Measurements from ENCODE around the gene MCF2L. TPM values are rescaled to one million over a fixed set of nuclear protein-coding genes. Genes with fewer than 3 reads are reported as not detected.
"Not testable (repeated sequence)": the region's sequence is repeated elsewhere in the genome, so short reads cannot be mapped to it uniquely, and the experiment has no call there.

Gene MCF2L
- total RNA-seq, 2 experiments from 2014 or later = 1.6 to 2.8 TPM

DNA sequence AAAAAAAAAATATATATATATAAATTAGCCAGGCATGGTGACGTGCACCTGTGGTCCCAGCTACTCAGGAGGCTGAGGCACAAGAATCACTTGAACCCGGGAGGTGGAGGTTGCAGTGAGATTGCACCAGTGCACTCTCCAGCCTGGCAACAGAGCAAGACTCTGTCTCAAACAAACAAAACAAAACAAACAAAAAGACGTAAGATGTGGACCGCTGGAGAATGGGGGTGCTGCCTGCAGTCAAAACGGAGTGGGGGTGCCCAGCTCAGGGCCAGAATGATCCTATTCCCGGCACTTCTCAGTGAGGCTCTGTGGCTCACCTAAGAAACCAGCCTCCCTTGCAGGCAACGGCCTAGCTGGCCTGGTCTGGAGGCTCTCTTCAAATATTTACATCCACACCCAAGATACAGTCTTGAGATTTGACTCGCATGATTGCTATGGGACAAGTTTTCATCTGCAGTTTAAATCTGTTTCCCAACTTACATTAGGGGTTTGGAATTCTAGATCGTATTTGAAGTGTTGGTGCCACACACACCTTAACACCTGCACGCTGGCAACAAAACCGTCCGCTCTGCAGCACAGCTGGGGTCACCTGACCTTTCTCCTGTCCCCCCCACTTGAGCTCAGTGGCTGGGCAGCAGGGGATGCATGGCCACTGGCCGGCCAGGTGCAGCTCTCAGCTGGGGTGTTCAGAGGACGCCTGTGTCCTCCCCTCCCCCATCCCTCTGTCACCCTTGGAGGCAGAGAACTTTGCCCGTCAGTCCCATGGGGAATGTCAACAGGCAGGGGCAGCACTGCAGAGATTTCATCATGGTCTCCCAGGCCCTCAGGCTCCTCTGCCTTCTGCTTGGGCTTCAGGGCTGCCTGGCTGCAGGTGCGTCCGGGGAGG lies 136.3 kb downstream of the MCF2L start, which contains the start of gene F7:
TSS of gene F7 (plus strand) at position 760 of the 889 bp plus-strand sequence. CDS start at position 811, 51 bp downstream.
- Mint-ChIP-seq H3K36me3 (peaks cover 3% of the 10 kb centered on the region), H3K27me3 (peaks cover 4% of the 10 kb centered on the region), H3K4me1 (no peaks in the 10 kb centered on the region), H3K9me3 (ENCODE audit: low read depth) (no peaks in the 10 kb centered on the region), H3K4me3 (no peak within 1 kb of the TSS), H3K27ac (no peak within 1 kb of the TSS)
- CTCF ChIA-PET = no interaction called here
- DNase-seq = no peak
- no peak for ATAC-seq

DNA sequence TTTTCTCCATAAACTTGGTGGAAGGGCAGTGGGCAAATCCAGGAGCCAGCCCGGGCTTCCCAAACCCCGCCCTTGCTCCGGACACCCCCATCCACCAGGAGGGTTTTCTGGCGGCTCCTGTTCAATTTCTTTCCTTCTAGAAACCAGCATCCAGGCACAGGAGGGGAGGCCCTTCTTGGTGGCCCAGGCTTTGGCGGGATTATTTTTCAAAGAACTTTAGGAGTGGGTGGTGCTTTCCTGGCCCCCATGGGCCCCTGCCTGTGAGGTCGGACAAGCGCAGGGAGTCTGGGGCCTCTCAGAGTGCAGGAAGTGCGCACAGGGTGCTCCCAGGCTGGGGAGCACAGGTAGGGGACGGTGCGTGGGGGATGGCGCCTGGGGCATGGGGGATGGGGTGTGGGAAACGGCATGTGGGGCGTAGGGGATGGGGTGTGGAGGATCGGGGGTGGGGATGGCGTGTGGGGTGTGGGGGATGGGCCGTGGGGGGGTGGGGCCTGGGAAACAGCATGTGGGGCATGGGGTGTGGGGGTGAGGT lies 137.0 kb downstream of the MCF2L start:
- Mint-ChIP-seq H3K27me3 (peaks cover 6% of the 10 kb centered on the region), H3K4me1 (no peaks in the 10 kb centered on the region), H3K36me3 (peaks cover 3% of the 10 kb centered on the region), H3K4me3 (no peak overlapping the region), H3K9me3 (ENCODE audit: low read depth) (no peaks in the 10 kb centered on the region), H3K27ac (no peak overlapping the region)
- ATAC-seq (no peak), DNase-seq (no peak)
- CTCF ChIA-PET = no interaction called here

DNA sequence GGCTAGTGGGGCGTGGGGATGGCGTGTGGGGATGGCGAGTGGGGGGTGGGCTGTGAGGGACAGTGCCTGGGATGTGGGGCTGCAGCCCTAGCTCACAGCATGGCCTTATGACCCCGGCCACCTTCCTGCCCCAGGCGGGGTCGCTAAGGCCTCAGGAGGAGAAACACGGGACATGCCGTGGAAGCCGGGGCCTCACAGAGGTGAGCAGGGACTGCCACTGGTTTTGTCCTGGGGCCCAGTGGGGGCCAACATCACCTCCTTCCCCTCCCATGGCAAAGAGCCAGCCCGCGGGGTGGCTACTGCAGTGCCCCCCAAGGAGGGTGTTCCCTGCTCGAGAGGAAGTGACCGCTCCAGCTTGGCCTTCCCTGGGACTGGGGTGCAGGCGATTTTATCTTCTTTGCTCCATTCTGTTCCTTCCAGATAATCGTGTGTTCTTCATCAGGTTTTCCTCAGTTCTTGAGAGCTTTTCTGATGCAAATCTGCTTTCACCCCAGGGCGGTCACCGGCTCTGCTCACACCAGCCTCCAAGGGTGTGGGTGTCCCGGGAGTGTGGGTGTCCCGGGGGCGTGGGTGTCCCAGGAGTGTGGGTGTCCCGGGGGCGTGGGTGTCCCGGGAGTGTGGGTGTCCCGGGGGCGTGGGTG lies 137.8 kb downstream of the MCF2L start:
- Mint-ChIP-seq H3K4me1 (no peaks in the 10 kb centered on the region), H3K27ac (no peak overlapping the region), H3K9me3 (ENCODE audit: low read depth) (no peaks in the 10 kb centered on the region), H3K36me3 (peaks cover 3% of the 10 kb centered on the region), H3K4me3 (no peak overlapping the region), H3K27me3 (peaks cover 7% of the 10 kb centered on the region)
- no peak for ATAC-seq
- DNase-seq = no peak
- CTCF ChIA-PET = no interaction called here

DNA sequence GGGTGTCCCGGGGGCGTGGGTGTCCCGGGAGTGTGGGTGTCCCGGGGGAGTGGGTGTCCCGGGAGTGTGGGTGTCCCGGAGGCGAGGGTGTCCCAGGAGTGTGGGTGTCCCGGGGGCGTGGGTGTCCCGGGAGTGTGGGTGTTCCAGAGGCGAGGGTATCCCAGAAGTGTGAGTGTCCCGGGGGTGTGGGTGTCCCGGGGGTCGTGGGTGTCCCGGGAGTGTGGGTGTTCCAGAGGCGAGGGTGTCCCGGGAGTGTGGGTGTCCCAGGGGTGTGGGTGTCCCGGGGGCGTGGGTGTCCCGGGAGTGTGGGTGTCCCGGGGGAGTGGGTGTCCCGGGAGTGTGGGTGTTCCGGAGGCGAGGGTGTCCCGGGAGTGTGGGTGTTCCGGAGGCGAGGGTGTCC lies 139.5 kb downstream of the MCF2L start:
- not testable (repeated sequence) for H3K9me3 Mint-ChIP-seq (ENCODE audit: low read depth); H3K27ac Mint-ChIP-seq; H3K36me3 Mint-ChIP-seq

DNA sequence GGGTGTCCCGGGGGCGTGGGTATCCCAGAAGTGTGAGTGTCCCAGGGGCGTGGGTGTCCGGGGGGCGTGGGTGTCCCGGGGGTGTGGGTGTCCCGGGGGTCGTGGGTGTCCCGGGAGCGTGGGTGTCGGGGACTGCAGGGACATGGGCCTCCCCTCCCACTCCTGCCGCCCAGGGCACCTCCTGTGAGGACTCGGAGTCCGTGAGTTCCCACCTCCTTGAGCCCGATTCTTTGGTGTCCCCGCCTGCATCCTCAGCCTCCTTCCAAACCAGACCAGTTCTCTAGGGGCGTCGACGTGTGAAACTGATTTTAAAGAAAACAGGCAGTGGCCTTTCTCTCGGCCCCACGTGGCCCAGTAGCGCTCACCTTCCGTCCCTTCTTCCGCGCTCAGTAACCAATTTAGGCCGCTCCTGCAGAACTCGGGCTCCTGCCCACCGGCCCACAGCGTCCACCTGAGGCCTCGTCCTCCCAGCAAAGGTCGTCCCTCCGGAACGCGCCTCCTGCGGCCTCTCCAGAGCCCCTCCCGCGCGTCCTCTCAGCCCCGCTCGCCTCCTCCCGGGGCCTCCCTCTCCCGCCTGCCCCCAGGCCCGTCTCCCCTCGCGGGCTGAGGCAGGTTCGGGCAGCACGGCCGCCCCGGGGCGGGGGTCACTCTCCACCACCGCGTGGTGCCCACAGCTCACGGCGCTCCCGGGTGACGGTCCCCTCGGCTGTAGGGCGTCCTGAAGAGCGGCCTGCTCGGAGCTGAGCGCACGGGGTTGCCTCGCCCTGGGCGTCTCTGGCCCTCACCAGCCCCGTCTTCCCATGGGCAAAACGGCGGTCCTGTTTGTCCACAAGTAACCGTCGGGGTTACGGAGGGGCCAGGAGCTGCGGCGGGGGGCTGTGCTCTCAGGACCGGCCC lies 140.4 kb downstream of the MCF2L start:
- H3K4me1 Mint-ChIP-seq = no peaks in the 10 kb centered on the region
- H3K27ac Mint-ChIP-seq = no peak overlapping the region
- peak; percentile 25 for ATAC-seq
- H3K9me3 Mint-ChIP-seq (ENCODE audit: low read depth) = no peaks in the 10 kb centered on the region
- H3K36me3 Mint-ChIP-seq = peaks cover 3% of the 10 kb centered on the region
- H3K27me3 Mint-ChIP-seq = peaks cover 7% of the 10 kb centered on the region
- H3K4me3 Mint-ChIP-seq = no peak overlapping the region
- no peak for DNase-seq
- CTCF ChIA-PET = no interaction called here

More for the DNA sequence above, 139.5 kb downstream of the MCF2L start:
- CTCF ChIA-PET, H3K4me3 Mint-ChIP-seq, H3K27me3 Mint-ChIP-seq, DNase-seq, H3K4me1 Mint-ChIP-seq, ATAC-seq: not testable (repeated sequence)

DNA sequence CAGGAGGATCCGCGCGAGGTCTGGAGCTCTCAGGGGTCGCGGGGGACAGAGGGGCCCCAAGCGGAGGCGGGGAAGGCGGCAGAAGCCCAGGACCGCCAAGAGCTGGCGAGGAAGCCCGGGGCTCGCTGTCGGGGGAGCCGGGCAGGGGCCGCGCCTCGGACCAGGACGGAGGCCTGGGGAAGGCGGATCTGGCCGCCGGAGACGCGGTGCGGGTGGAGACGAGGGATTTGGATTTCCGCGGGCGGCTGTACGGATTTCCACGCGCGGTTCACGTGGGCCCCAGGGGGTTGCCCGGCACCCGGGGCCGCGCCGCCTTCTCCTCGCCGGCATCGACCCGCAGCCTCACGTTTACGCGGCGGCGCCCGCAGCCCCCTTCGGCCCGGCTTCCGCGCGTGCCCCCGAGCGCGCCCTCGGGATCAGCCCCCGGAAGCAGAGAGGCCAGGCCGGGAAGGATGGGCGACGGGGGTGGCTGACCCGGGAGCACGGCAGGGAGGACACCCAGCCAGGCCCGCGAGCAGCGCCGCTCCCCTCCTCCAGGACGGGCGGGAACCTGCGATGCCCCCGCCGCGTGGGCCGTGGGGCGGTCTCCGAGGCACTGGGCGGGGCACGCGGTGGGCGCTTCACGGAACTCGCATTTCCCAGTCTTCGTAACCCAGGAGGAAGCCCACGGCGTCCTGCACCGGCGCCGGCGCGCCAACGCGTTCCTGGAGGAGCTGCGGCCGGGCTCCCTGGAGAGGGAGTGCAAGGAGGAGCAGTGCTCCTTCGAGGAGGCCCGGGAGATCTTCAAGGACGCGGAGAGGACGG lies 141.2 kb downstream of the MCF2L start:
- H3K27me3 Mint-ChIP-seq = peaks cover 7% of the 10 kb centered on the region
- H3K36me3 Mint-ChIP-seq = peaks cover 3% of the 10 kb centered on the region
- DNase-seq (no peak), ATAC-seq (peak; percentile 34)
- H3K27ac Mint-ChIP-seq = no peak overlapping the region
- H3K4me3 Mint-ChIP-seq = no peak overlapping the region
- no peaks in the 10 kb centered on the region for H3K4me1 Mint-ChIP-seq
- CTCF ChIA-PET = no interaction called here
- no peaks in the 10 kb centered on the region for H3K9me3 Mint-ChIP-seq (ENCODE audit: low read depth)

DNA sequence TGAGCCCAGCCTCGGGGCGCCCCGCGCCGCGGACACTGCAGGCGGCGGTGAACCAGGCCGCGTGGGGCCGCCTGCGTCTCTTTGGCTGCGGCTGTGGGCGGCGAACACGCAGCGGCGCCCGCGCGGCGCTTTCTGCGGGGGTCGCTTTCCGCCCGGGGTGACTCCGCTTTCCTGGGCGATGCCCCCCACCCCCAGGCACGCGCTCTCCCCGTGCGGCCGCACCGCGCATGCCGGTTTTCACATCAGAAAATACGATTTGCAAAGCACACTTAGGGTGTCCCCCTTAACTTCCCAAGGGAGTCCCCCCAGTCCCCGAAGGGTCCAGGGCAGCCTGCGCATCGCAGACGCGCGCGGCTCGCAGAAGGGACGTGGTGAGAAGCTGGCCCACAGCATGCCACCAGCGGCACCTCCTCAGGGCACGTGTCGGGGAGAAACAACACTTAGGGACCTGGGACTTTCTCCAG lies 141.9 kb downstream of the MCF2L start:
- no peak for ATAC-seq

DNA sequence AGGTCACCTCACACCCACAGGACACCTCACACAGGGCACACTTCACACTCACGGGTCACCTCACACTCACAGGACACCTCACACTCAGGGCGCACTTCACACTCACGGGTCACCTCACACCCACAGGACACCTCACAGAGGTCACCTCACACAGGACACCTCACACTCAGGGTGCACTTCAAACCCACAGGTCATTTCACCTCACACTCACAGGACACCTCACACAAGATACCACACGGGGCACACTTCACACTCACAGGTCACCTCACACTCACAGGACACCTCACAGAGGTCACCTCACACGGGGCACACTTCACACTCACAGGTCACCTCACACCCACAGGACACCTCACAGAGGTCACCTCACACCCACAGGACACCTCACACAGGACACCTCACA lies 142.8 kb downstream of the MCF2L start:
- H3K27me3 Mint-ChIP-seq; CTCF ChIA-PET; H3K4me3 Mint-ChIP-seq; ATAC-seq; H3K27ac Mint-ChIP-seq; H3K4me1 Mint-ChIP-seq; H3K36me3 Mint-ChIP-seq; H3K9me3 Mint-ChIP-seq (ENCODE audit: low read depth); DNase-seq: not testable (repeated sequence)

More for the DNA sequence above, 141.9 kb downstream of the MCF2L start:
- CTCF ChIA-PET = no interaction called here
- peaks cover 3% of the 10 kb centered on the region for H3K36me3 Mint-ChIP-seq
- no peaks in the 10 kb centered on the region for H3K4me1 Mint-ChIP-seq
- DNase-seq = no peak
- no peaks in the 10 kb centered on the region for H3K9me3 Mint-ChIP-seq (ENCODE audit: low read depth)
- H3K27me3 Mint-ChIP-seq = peaks cover 7% of the 10 kb centered on the region
- no peak overlapping the region for H3K27ac Mint-ChIP-seq
- no peak overlapping the region for H3K4me3 Mint-ChIP-seq

DNA sequence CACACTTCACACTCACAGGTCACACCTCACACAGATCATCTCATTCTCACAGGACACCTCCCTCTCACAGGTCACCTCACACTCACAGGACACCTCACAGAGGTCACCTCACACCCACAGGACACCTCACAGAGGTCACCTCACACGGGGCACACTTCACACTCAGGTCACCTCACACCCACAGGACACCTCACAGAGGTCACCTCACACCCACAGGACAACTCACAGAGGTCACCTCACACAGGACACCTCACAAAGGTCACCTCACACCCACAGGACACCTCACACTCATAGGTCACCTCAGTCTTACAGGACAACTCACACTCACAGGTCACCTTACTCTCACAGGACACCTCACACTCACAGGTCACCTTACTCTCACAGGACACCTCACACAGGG lies 143.5 kb downstream of the MCF2L start:
- H3K27ac Mint-ChIP-seq; H3K4me1 Mint-ChIP-seq; H3K4me3 Mint-ChIP-seq; H3K27me3 Mint-ChIP-seq; DNase-seq; CTCF ChIA-PET; H3K9me3 Mint-ChIP-seq (ENCODE audit: low read depth); ATAC-seq; H3K36me3 Mint-ChIP-seq: not testable (repeated sequence)

DNA sequence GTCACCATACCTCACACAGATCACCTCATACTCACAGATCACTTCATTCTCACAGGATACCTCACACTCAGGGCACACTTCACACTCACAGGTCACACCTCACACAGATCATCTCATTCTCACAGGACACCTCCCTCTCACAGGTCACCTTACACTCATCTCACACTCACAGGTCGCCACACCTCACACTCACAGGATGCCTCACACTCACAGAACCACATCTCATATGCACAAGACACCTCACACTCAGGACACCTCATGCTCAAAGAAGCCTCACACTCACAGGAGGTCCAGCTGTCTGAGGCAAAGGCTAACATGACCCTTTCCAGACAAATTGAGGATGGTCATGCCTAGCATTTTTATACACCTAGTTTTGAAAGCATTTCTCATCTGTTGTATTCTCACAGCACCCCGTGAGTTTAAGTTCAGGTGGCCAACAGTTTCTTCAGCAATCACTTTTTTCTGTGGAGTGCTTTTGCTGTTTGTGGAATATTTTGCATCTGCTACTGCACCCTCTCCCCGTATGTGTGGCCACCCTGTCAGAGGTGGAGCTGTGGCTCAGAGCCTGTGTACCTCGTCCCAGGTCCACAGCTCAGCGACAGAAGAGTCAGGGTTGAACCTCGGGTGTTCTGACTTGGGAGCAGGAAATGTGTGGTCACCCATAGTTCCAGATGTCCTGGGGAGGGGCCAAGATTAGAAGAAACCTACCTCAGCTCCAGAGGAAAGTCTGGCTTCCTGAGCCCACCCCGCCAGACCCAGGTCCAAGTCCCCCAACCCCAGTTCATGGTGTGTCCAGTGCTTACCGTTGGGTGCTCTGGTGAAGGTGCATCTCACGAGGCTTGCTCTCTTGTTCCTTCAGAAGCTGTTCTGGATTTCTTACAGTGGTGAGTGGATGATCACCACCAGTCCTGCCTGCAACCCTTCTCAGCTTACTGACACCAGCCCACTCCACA lies 144.2 kb downstream of the MCF2L start:
- CTCF ChIA-PET = no interaction called here
- H3K27ac Mint-ChIP-seq = no peak overlapping the region
- ATAC-seq (no peak), DNase-seq (no peak)
- H3K36me3 Mint-ChIP-seq = peaks cover 3% of the 10 kb centered on the region
- H3K27me3 Mint-ChIP-seq = peaks cover 7% of the 10 kb centered on the region
- no peaks in the 10 kb centered on the region for H3K9me3 Mint-ChIP-seq (ENCODE audit: low read depth)
- H3K4me1 Mint-ChIP-seq = no peaks in the 10 kb centered on the region
- H3K4me3 Mint-ChIP-seq = no peak overlapping the region

DNA sequence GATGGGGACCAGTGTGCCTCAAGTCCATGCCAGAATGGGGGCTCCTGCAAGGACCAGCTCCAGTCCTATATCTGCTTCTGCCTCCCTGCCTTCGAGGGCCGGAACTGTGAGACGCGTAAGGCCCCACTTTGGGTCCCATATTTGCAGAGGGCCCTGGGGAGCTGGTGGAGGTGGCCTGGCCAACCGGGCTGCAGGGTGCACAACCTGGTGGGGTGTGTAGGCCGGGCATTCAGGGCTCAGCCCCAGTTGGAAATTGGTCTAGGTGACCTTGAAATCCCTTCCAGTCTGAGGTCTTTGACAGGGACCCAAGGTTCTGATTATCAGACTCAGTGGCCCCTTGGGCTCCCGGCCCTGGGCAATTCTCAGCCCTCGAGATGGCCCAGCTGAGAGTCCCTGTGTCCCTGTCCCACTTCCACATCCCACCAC lies 144.8 kb downstream of the MCF2L start:
- CTCF ChIA-PET = no interaction called here
- peaks cover 3% of the 10 kb centered on the region for H3K36me3 Mint-ChIP-seq
- peaks cover 7% of the 10 kb centered on the region for H3K27me3 Mint-ChIP-seq
- H3K27ac Mint-ChIP-seq = no peak overlapping the region
- H3K4me3 Mint-ChIP-seq = no peak overlapping the region
- H3K4me1 Mint-ChIP-seq = no peaks in the 10 kb centered on the region
- ATAC-seq (no peak), DNase-seq (no peak)
- H3K9me3 Mint-ChIP-seq (ENCODE audit: low read depth) = no peaks in the 10 kb centered on the region
